ENCODE measurements around the gene CBFA2T2. TPM values are rescaled to one million over a fixed set of nuclear protein-coding genes. Genes with fewer than 3 reads are reported as not detected.
"Not testable (repeated sequence)": the region's sequence is repeated elsewhere in the genome, so short reads cannot be mapped to it uniquely, and the experiment has no call there.

The CBFA2T2 gene
- polyA plus RNA-seq, 3 donors = 22.6 to 35.2 (median 30.1) TPM

- DNase-seq = no peak
Measured at GRCh38 chr20:33693741-33694638, 204.1 kb downstream of the CBFA2T2 start.

DNA sequence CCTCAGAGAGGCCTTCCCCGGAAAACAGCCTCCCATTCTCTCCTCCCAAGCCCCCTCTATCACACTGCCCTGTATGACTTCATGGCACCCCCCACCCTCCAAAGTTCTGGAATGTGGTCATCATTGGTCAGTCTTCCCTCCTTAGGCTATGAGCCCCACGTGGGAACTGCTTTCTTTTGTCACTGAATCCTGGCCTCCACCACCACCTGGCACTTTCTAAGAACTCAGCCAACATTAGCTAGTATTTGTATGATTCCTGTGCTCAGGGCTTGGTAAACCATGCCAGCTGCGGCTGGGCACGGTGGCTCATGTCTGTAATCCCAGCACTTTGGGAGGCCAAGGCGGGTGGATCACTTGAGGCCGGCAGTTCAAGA lies 204.7 kb downstream of the CBFA2T2 start:
- DNase-seq = no peak

GRCh38 chr20:33696448-33696847 lies 206.6 kb downstream of the CBFA2T2 start:
- no peak for DNase-seq

DNA sequence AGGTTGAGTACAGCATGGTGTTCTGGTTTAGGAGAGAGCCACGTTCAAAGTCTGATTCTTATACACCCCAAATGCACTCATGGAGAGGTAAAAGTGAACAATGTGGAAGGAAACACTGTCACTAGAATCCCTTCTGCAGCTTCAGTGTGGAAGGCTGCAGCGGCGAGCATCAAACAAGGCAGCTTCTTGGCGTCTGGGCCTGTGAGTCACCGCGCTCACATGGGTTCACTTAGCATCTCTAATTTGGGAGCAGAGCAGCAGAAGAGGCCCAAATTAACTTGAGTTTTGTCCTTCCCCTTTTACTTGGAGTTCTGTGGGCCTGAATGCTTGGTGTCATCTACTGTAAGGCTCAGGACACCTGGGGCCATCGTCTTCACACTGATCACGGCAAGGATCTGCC lies 207.2 kb downstream of the CBFA2T2 start:
- no peak for DNase-seq

DNA sequence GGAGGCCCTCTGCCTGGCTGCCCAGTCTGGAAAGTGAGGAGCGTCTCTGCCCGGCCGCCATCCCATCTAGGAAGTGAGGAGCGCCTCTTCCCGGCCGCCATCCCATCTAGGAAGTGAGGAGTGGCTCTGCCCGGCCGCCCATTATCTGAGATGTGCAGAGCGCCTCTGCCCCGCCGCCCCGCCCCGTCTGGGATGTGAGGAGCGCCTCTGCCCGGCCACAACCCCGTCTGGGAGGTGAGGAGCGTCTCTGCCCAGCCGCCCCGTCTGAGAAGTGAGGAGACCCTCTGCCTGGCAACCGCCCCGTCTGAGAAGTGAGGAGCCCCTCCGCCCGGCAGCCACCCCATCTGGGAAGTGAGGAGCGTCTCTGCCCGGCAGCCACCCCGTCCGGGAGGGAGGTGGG lies 209.1 kb downstream of the CBFA2T2 start:
- not testable (repeated sequence) for DNase-seq

Other genes with a start within 250 kb of the CBFA2T2 start
- gene BPIFB1, start 206.9 kb upstream of the CBFA2T2 start, polyA plus RNA-seq (ENCODE audit: insufficient read length in 3 of 3) = under 1 TPM in 1 of 3 donors, not detected in 2; 0.04 TPM
- gene CDK5RAP1, start 88.6 kb upstream of the CBFA2T2 start, polyA plus RNA-seq (ENCODE audit: insufficient read length in 3 of 3) = 10 to 100 TPM; 32.3 to 50.1 (median 36.6) TPM
- 10 to 100 TPM in 2 of 3 donors, 1 to 10 TPM in 1; 10.0 to 13.8 (median 11.7) TPM for gene SNTA1, start 46.3 kb upstream of the CBFA2T2 start, polyA plus RNA-seq (ENCODE audit: insufficient read length in 3 of 3)
- gene C20orf144, start 172.2 kb downstream of the CBFA2T2 start, polyA plus RNA-seq (ENCODE audit: insufficient read length in 3 of 3) = under 1 TPM; 0.26 to 0.49 (median 0.43) TPM
- under 1 TPM; 0.45 to 0.71 (median 0.50) TPM for gene ACTL10, start 176.8 kb downstream of the CBFA2T2 start, polyA plus RNA-seq (ENCODE audit: insufficient read length in 3 of 3)
- gene NECAB3, start 184.3 kb downstream of the CBFA2T2 start, polyA plus RNA-seq (ENCODE audit: insufficient read length in 3 of 3) = 10 to 100 TPM; 17.2 to 23.2 (median 19.2) TPM
- 10 to 100 TPM; 12.1 to 14.6 (median 14.3) TPM for gene E2F1, start 196.3 kb downstream of the CBFA2T2 start, polyA plus RNA-seq (ENCODE audit: insufficient read length in 3 of 3)
- 10 to 100 TPM in 1 of 3 donors, 1 to 10 TPM in 2; 8.1 to 11.8 (median 8.9) TPM for gene PXMP4, start 230.2 kb downstream of the CBFA2T2 start, polyA plus RNA-seq (ENCODE audit: insufficient read length in 3 of 3)
- gene ZNF341, start 241.9 kb downstream of the CBFA2T2 start, polyA plus RNA-seq (ENCODE audit: insufficient read length in 3 of 3) = 1 to 10 TPM; 3.3 to 4.4 (median 4.4) TPM

All from renal pelvis (tissue), 4 donors.